Pancreas (tissue), 10 donors: ENCODE measurements around the gene CUX1. TPM values are rescaled to one million over a fixed set of nuclear protein-coding genes. Genes with fewer than 3 reads are reported as not detected.

Experiments used
- ATAC-seq, 4 donors: fragments of 200-7000 bp; cut with Tn5 transposase; one replicate each; pipeline versions ENCODE4 v1.8.0 to v1.9.1; 2020; ENCODE audit warnings: mild to moderate bottlenecking in 4 of 4, moderate library complexity in 4 of 4
- DNase-seq, 6 donors: peaks; one replicate each; pipeline ENCODE4 v3.0.0-alpha.2; 2020
- FAIRE-seq: peaks from 2 replicates; lab custom pipeline; 2012; peaks lifted over from hg19 to GRCh38; lab: Jason Lieb, UNC
- H3K27ac ChIP-seq, 4 donors: fragments of 200-600 bp; sonication (generic); 1 replicate in 3 of 4; 2 replicates in 1 of 4; pipeline versions ENCODE4 v1.5.0 to v1.8.0; 2020
- H3K27me3 ChIP-seq, 4 donors: fragments of 200-600 bp; one replicate each; pipeline ENCODE4 v1.8.0; 2021
- H3K36me3 ChIP-seq, 3 donors: fragments of 200-600 bp; sonication (generic) in 1 of 3; one replicate each; pipeline versions ENCODE4 v1.5.0 to v1.8.0; 2020 to 2021
- H3K4me1 ChIP-seq, 3 donors: fragments of 200-600 bp; one replicate each; pipeline ENCODE4 v1.8.0; 2021
- H3K4me3 ChIP-seq, 4 donors: fragments of 200-600 bp; sonication (generic) in 2 of 4; one replicate each; pipeline versions ENCODE4 v1.5.0 to v1.8.0; 2020 to 2021
- H3K9me3 ChIP-seq, 4 donors: fragments of 200-600 bp; one replicate each; pipeline ENCODE4 v1.8.0; 2021
- CTCF ChIP-seq, 4 donors: fragments of 200-600 bp; sonication (generic) in 3 of 4; IDR thresholded peaks; one replicate each; pipeline versions ENCODE4 v1.5.0 to v1.8.0; 2021; ENCODE audit warnings: antibody characterized with exemption in 4 of 4
- WGBS, 2 donors: extraction: QIAGEN DNeasy Blood & Tissue Kit; methylation state at CpG; one replicate each; pipeline ENCODE4 v1.1.7; 2013; 5-methylcytosine and 5-hydroxymethylcytosine counted together
- intact Hi-C, 3 donors: fragments of 100-400 bp; cut with DNase I; formaldehyde crosslinking; loops; one replicate each; pipeline versions ENCODE4 v1.11.1 to v1.14.2; 2022
- polyA plus RNA-seq, 2 donors: library from polyadenylated mRNA; stranded (reverse); fragments of 200-250 nt; gene quantifications; one replicate each; pipeline ENCODE4 v1.2.3, GENCODE V29; 2013
- total RNA-seq, 6 donors: library from RNA; stranded (reverse); fragmentation: NEBNext Ultra II Directional in 4 of 6; extraction: Animal tissue kit (Norgen Biotek cat#: 25700) in 4 of 6; gene quantifications; one replicate each; pipeline versions ENCODE4 v1.2.1 to v1.2.4, GENCODE V29; 2021 to 2023
- donor health status: healthy with polysubstance abuse.
- donor health status: DM: no; HTN: no; CAD: no; lungs with moderate emphysema.
- donor health status: DM: no; HTN: no; CAD: no.
- donor health status: control.
- donor health status: control.
- donor health status: Bipolar disorder and iron deficiency.
- donor health status: DM: yes; HTN: yes; CAD: no.
- donor health status: DM: no; HTN: no; CAD: no.
- donor health status: DM: no; HTN: no; CAD: no.
- donor health status: DM: yes; HTN: yes; CAD: no.

The CUX1 gene
- total and polyA plus RNA-seq, 8 donors: 18.9 to 61.2 (median 45.1) TPM

DNA sequence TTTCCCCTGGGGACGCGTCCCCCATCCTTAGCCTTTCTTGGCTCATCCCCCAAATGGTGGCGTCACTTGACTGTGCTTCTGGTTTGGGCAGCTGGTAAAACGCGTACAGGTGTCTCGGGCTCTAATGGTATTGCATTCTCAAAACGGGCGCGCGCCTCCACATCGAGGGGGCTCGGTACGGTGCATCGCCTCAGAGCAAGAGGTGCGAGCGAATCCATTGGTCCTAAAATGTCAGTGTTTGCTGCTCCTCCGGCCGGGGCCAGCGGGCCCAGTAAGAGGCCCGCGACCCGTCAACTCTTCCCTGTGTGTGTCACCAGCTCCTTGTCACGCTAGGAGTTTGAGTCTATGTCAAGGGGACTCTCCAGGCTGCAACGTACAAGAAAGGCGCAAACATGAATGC, 378.6 kb downstream of the CUX1 start:
- ATAC-seq (no peak), DNase-seq (no peak), FAIRE-seq (no peak)
- 95 to 97% methylated on average over 25 of the region's 25 CpGs for WGBS, 2 donors
- Histone ChIP-seq H3K9me3 (no peaks in the 10 kb centered on the region), H3K27ac (no peak overlapping the region), H3K27me3 (no peaks in the 10 kb centered on the region), H3K4me3 (no peak overlapping the region), H3K36me3 (peaks cover 0 to 26% (median 0%) of the 10 kb centered on the region in 3 donors), H3K4me1 (no peaks in the 10 kb centered on the region)
- intact Hi-C loops: no loop called here
- TF ChIP-seq CTCF (IDR thresholded peaks at IDR 0.05): no peak

DNA sequence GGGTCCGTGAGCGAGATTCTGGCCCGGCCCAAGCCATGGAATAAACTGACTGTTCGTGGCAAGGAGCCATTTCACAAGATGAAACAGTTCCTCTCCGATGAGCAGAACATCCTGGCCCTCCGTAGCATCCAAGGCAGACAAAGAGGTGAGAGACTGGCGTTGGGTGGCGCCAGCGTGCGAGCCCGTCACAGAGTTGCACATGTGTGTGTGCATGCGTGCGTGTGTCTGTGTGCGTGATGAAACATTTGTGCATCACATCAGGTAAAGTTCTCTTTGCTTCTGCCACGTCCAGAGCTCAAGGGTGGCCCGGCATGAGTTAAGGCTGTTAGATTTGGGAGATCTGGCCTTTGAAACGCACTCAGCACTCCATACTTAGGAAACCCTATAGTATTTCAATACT, 379.7 kb downstream of the CUX1 start:
- Histone ChIP-seq H3K9me3 (no peaks in the 10 kb centered on the region), H3K36me3 (peaks cover 0 to 38% (median 0%) of the 10 kb centered on the region in 3 donors), H3K4me1 (no peaks in the 10 kb centered on the region), H3K27me3 (no peaks in the 10 kb centered on the region), H3K4me3 (no peak overlapping the region), H3K27ac (no peak overlapping the region)
- intact Hi-C loops: no loop called here
- FAIRE-seq (no peak), ATAC-seq (no peak), DNase-seq (no peak)
- 96 to 98% methylated on average over 17 of the region's 17 CpGs for WGBS, 2 donors
- no peak for TF ChIP-seq CTCF (IDR thresholded peaks at IDR 0.05)

GRCh38 chr7:102197599-102197998, 380.2 kb downstream of the CUX1 start:
- DNase-seq (no peak), FAIRE-seq (no peak), ATAC-seq (no peak)
- H3K4me1 ChIP-seq: no peaks in the 10 kb centered on the region
- peaks cover 0 to 42% (median 0%) of the 10 kb centered on the region in 3 donors for H3K36me3 ChIP-seq
- no peak for TF ChIP-seq CTCF (IDR thresholded peaks at IDR 0.05)
- no peaks in the 10 kb centered on the region for H3K27me3 ChIP-seq
- H3K27ac ChIP-seq: no peak overlapping the region
- intact Hi-C loops: no loop called here
- H3K9me3 ChIP-seq: no peaks in the 10 kb centered on the region
- 87 to 96% methylated on average over 12 of the region's 12 CpGs for WGBS, 2 donors
- no peak overlapping the region for H3K4me3 ChIP-seq

DNA sequence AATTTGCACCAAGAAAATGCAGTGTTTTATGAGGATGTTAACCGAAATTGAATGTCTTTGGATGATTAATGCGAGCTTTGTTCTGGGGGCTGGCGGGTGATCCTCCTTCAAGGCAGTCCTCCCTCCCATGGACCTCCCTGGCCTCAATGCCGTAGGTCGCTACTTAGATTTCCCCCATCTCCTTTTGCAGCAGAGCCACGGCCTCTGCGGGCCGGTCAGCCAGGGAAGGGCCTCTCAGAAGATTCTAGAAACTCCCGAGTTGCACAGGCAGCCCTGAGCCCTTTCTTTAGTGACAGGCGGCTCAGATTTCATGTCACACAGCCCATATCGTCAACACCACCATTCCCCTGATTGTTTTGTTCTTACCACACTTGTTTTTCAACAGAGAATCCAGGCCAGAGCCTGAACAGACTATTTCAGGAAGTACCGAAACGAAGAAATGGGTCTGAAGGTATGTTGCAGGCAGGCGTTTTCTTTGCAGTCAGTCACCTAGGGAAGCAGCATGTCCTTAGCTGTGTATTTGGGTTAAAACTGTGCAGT, 381.1 kb downstream of the CUX1 start:
- Histone ChIP-seq H3K4me1 (no peaks in the 10 kb centered on the region), H3K27ac (no peak overlapping the region), H3K27me3 (no peaks in the 10 kb centered on the region), H3K9me3 (no peaks in the 10 kb centered on the region), H3K36me3 (peaks cover 0 to 44% (median 0%) of the 10 kb centered on the region in 3 donors), H3K4me3 (no peak overlapping the region)
- intact Hi-C loops: no loop called here
- WGBS, 2 donors: 91 to 93% methylated on average over 14 of the region's 14 CpGs
- FAIRE-seq: no peak
- TF ChIP-seq CTCF (IDR thresholded peaks at IDR 0.05): no peak
- DNase-seq: no peak
- no peak for ATAC-seq

DNA sequence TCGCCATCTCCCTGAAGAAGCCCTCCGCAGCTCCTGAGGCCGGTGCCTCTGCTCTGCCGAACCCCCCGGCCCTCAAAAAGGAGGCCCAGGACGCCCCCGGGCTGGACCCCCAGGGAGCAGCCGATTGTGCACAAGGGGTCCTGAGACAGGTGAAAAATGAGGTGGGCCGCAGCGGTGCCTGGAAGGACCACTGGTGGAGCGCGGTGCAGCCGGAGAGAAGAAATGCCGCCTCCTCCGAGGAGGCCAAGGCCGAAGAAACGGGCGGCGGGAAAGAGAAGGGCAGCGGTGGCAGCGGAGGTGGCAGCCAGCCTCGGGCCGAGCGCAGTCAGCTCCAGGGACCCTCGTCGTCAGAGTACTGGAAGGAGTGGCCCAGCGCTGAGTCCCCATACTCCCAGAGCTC, 384.1 kb downstream of the CUX1 start:
- no peak for TF ChIP-seq CTCF (IDR thresholded peaks at IDR 0.05)
- no peak for FAIRE-seq
- Histone ChIP-seq H3K4me1 (no peaks in the 10 kb centered on the region), H3K27me3 (no peaks in the 10 kb centered on the region), H3K9me3 (no peaks in the 10 kb centered on the region), H3K4me3 (no peak overlapping the region), H3K27ac (no peak overlapping the region), H3K36me3 (peaks cover 3 to 59% (median 4%) of the 10 kb centered on the region in 3 donors)
- DNase-seq: no peak
- ATAC-seq: no peak
- intact Hi-C loops: no loop called here
- WGBS, 2 donors: 94 to 96% methylated on average over 27 of the region's 27 CpGs
